Natural killer cell treated with Interleukin-12 subunit alpha and Interleukin-12 subunit beta and Interleukin-15 and Interleukin-18, amount 100 ng/mL, for 72 hours (primary cell): Measurements from ENCODE around the gene ZNF548. TPM values are rescaled to one million over a fixed set of nuclear protein-coding genes. Genes with fewer than 3 reads are reported as not detected.
"Not testable (repeated sequence)": the region's sequence is repeated elsewhere in the genome, so short reads cannot be mapped to it uniquely, and the experiment has no call there.

Source experiments
- ATAC-seq, 2 donors: fragments of 150-1000 bp; cut with Tn5 transposase in 1 of 2; sonication (Bioruptor Pico), chemical (Tn5 transposase) in 1 of 2; 2 replicates each; pipeline ENCODE4 v1.10.0; 2021
- DNase-seq: peaks from one replicate; pipeline ENCODE4 v3.0.0; 2022; ENCODE audit warnings: low spot score
- H3K27ac Mint-ChIP-seq, 2 donors: 1 replicate in 1 of 2; 2 replicates in 1 of 2; pipeline ENCODE4 v1.8.0; 2022; ENCODE audit warnings: mixed read lengths in 2 of 2, mild to moderate bottlenecking in 1 of 2, moderate library complexity in 1 of 2
- H3K27me3 Mint-ChIP-seq, 2 donors: 1 replicate in 1 of 2; 2 replicates in 1 of 2; pipeline ENCODE4 v1.8.0; 2022; ENCODE audit warnings: mixed read lengths in 2 of 2
- H3K36me3 Mint-ChIP-seq: one replicate; pipeline ENCODE4 v1.8.0; 2022; ENCODE audit warnings: mixed read lengths
- H3K4me1 Mint-ChIP-seq, 2 donors: 1 replicate in 1 of 2; 2 replicates in 1 of 2; pipeline ENCODE4 v1.8.0; 2022; ENCODE audit warnings: low read depth in 2 of 2, mixed read lengths in 2 of 2, mild to moderate bottlenecking in 1 of 2
- H3K4me3 Mint-ChIP-seq: one replicate; pipeline ENCODE4 v1.8.0; 2022; ENCODE audit warnings: mixed read lengths
- H3K9me3 Mint-ChIP-seq: 2 replicates; pipeline ENCODE4 v1.8.0; 2022; ENCODE audit warnings: mixed read lengths
- total RNA-seq, 2 donors: library from RNA; stranded (reverse); gene quantifications; one replicate each; pipeline ENCODE4 v1.2.3, GENCODE V29; 2022

ZNF548 gene
- total RNA-seq, 2 donors from 2014 or later, result 18.9 to 22.0 TPM

DNA sequence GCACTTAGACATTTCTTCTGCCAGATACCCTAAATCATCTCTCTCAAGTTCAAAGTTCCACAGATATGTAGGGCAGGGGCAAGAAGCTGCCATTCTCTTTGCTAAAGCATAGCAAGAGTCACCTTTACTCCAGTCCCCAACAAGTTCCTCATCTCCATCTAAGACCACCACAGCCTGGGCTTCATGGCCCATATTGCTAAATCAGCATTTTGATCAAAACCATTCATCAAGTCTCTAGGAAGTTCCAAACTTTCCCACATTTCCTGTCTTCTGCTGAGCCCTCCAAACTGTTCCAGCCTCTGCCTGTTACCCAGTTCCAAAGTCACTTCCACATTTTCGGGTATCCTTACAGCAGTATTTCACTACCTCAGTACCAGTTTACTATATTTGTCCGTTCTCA, 15.0 kb upstream of the ZNF548 start:
- ATAC-seq, H3K4me1 Mint-ChIP-seq, DNase-seq, H3K27ac Mint-ChIP-seq, H3K27me3 Mint-ChIP-seq, H3K4me3 Mint-ChIP-seq: not testable (repeated sequence)
- Mint-ChIP-seq H3K9me3 (peaks cover 27% of the 10 kb centered on the region), H3K36me3 (peaks cover 79% of the 10 kb centered on the region)

DNA sequence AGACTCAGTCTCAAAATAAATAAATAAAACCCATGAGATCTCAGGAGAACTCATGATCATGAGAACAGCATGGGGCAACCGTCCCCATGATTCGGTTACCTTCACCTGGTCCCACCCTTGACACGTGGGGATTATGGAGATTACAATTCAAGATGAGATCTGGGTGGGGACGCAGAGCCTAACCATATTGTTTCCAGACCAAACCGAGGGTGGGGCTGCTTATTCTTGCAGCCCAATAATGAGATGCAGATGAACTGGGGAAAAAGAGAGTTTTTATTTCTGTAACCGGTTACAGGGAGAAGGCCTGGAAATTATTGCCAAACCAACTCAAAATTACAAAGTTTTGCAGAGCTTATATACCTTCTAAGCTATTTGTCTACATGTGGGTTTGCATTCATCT, 13.5 kb upstream of the ZNF548 start:
- peaks cover 0 to 2% of the 10 kb centered on the region in 2 donors for H3K4me1 Mint-ChIP-seq
- no peaks in the 10 kb centered on the region for H3K27me3 Mint-ChIP-seq
- peaks cover 32% of the 10 kb centered on the region for H3K9me3 Mint-ChIP-seq
- H3K4me3 Mint-ChIP-seq, result no peak overlapping the region
- H3K36me3 Mint-ChIP-seq, result peaks cover 80% of the 10 kb centered on the region
- no peak overlapping the region for H3K27ac Mint-ChIP-seq
- ATAC-seq (no peak), DNase-seq (no peak)

DNA sequence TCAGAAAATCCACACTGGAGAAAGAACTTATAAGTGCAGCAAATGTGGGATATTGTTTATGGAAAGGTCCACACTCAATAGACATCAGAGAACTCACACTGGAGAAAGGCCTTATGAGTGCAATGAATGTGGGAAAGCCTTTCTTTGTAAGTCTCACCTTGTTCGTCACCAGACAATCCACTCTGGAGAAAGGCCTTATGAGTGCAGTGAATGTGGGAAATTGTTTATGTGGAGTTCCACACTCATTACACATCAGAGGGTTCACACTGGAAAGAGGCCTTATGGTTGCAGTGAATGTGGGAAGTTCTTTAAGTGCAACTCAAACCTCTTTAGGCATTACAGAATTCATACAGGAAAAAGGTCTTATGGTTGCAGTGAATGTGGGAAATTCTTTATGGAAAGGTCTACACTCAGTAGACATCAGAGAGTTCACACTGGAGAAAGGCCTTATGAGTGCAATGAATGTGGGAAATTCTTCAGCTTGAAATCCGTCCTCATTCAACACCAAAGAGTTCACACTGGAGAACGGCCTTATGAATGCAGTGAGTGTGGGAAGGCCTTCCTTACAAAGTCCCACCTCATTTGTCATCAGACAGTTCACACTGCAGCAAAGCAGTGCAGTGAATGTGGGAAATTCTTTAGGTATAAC, 12.0 kb upstream of the ZNF548 start:
- H3K9me3 Mint-ChIP-seq, result peaks cover 30% of the 10 kb centered on the region
- H3K4me1 Mint-ChIP-seq, result peaks cover 0 to 2% of the 10 kb centered on the region in 2 donors
- H3K36me3 Mint-ChIP-seq, result peaks cover 66% of the 10 kb centered on the region

DNA sequence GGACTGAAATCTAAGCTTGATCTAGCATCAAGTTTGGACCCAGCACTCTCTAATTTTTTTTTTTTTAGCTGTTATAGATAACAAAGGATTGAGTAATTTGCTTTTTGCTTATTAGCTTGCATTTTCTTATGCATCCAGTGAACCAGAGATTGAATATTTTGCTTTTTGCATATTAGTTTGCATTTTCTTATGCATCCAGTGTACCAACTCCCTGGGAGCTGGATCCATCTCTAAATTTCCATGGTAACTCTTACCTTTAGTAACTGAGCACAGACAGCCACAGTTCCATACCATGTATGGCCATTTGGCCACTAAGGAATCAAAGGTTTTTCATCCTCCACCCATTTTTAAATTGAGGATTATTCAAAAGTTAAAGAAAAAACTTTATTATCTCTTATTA, 8.7 kb upstream of the ZNF548 start:
- Mint-ChIP-seq H3K4me3 (no peak overlapping the region), H3K27me3 (peaks cover 0 to 6% of the 10 kb centered on the region in 2 donors), H3K4me1 (peaks cover 0 to 2% of the 10 kb centered on the region in 2 donors), H3K27ac (no peak overlapping the region), H3K36me3 (peaks cover 40% of the 10 kb centered on the region), H3K9me3 (peaks cover 25% of the 10 kb centered on the region)
- DNase-seq (no peak), ATAC-seq (no peak)

More for the DNA sequence above, 12.0 kb upstream of the ZNF548 start:
- DNase-seq, result no peak
- Mint-ChIP-seq H3K4me3 (no peak overlapping the region), H3K27ac (no peak overlapping the region), H3K27me3 (no peaks in the 10 kb centered on the region)
- no peak for ATAC-seq

DNA sequence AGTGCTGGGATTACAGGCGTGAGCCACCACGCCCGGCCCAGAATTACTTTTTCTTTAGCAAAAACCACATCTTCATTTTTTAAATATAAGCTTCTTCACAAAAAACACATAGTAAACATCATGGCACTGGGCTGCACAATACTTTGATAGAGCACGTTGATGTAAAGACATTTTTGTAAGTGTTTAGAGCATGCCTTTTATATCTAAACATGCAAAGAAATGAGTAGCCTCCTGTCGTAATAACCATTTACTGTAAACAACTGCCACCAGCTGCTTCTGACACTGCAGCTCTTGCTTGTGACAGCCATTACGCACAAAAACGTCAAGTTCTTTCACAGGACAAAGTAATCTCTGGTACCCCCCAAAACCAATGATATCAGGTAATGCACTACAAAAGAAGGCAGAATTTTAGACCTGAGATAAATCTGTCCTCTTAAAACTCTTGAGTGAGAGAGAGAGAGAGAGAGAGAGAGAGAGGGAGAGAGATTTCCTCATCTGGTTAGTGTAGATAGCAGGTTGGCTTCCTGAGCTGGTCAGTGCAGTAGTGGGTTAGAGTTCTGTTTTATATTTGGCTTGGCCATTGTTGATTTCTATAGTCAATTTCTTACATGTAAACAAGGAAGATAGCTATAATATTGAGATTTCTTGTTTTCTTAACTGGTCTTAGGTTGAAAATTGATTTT, 6.7 kb upstream of the ZNF548 start:
- Mint-ChIP-seq H3K27ac (no peak overlapping the region), H3K9me3 (peaks cover 17% of the 10 kb centered on the region), H3K4me1 (peaks cover 0 to 2% of the 10 kb centered on the region in 2 donors), H3K4me3 (no peak overlapping the region), H3K27me3 (peaks cover 0 to 6% of the 10 kb centered on the region in 2 donors), H3K36me3 (peaks cover 21% of the 10 kb centered on the region)
- DNase-seq, result no peak
- ATAC-seq, result no peak

DNA sequence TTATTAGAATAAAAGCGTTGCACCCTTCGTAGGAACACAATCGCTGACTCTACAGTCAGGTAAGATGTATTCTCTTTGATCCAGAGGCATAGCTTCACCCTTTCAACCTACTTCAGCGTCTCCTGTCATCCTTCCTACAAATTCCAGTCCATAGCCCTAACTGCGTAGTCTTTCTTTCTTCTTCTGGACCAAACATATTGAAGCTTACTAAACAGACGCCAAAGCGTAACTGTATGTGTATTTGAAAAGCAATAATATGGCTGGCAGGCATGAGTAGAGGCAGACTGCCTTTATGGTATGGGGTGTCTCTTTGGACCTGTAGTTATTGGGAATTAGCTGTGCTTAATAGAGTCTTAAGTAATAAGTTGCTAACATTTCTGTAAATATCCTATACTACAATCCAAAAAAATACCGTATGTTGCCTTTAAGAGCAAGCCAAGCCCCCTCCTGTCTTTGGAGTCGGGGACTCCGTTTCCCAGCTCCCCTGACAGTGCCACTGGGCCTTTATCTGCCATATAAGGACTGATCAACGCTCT, 392 bp upstream of the ZNF548 start:
- peak overlapping the region; percentile 89 to 93 for H3K27ac Mint-ChIP-seq
- DNase-seq, result no peak
- no peaks in the 10 kb centered on the region for H3K27me3 Mint-ChIP-seq
- ATAC-seq, result no peak
- H3K4me1 Mint-ChIP-seq, result peaks cover 28 to 30% of the 10 kb centered on the region in 2 donors
- peaks cover 5% of the 10 kb centered on the region for H3K9me3 Mint-ChIP-seq
- H3K36me3 Mint-ChIP-seq, result peaks cover 17% of the 10 kb centered on the region
- peak overlapping the region; percentile 89 for H3K4me3 Mint-ChIP-seq

DNA sequence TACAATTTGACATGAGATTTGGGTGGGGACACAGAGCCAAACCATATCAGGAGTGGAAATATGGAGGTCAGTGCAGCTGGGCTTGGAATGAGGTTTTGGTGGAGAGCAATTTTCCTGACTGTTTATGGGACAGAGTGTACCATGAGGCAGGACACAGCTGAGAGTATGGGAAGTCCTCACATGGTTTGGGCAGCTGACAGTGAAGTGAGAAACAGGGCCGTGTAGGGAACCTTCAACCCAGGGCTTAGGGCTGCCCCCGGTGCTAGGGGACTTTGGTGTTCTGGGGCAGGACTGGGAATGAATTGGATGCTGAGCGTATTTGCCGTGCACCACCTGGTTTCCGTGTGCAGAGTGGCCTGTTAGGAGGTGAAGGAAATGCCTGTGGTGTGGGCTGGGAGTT, 6.1 kb downstream of the ZNF548 start:
- peaks cover 16 to 31% of the 10 kb centered on the region in 2 donors for H3K4me1 Mint-ChIP-seq
- H3K36me3 Mint-ChIP-seq, result peaks cover 55% of the 10 kb centered on the region
- H3K27ac Mint-ChIP-seq, result no peak overlapping the region
- H3K27me3 Mint-ChIP-seq, result no peaks in the 10 kb centered on the region
- H3K9me3 Mint-ChIP-seq, result peaks cover 6% of the 10 kb centered on the region
- no peak for ATAC-seq
- DNase-seq, result no peak
- no peak overlapping the region for H3K4me3 Mint-ChIP-seq

DNA sequence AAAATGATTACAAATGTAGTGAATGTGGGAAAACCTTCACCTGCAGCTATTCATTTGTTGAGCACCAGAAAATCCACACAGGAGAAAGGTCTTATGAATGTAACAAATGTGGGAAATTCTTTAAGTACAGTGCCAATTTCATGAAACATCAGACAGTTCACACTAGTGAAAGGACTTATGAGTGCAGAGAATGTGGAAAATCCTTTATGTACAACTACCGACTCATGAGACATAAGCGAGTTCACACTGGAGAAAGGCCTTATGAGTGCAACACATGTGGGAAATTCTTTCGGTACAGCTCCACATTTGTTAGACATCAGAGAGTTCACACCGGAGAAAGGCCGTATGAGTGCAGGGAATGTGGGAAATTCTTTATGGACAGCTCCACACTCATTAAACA, 9.2 kb downstream of the ZNF548 start:
- Mint-ChIP-seq H3K9me3 (peaks cover 5% of the 10 kb centered on the region), H3K27me3 (no peaks in the 10 kb centered on the region), H3K4me1 (peaks cover 9 to 20% of the 10 kb centered on the region in 2 donors), H3K4me3 (no peak overlapping the region), H3K36me3 (peaks cover 58% of the 10 kb centered on the region), H3K27ac (no peak overlapping the region)
- no peak for DNase-seq
- ATAC-seq, result no peak

DNA sequence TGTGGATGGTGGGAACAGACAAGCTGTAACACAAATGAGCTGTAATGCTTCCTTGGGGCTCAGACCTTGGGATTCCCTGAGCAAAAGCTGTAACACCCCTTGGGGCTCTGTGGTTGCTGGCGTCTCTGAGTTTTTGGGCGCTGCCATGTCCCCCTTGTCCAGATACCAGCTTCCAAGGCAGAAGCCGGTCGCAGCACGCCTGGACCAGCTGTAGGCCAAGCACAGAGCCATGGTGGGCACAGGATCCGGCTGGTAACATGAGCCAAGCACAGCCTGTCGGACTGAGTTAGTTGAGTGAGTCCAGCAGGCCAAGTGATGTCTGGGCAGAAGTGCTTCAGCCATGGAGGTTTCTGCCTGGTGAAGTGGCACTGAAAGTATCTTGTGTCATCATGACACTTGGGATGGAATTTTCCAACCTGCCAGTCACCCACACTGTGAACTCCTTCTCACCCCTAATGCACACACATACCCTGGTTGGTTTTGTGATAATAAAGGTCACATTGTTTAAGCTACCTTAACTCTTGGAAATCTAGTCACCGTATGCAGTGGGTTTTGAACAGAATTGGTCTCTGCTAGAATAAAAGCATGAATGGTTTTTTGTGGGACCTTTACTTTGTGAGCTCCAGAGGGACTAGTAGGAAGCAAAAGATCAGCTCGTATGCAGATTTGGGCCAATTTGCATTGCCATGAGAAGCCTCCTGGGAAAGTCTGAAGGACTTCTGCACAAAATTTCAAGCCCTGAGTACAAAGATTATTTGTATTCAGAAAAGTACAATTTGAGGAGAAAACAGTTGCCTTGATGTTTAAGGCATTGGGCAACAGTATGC, 14.3 kb downstream of the ZNF548 start:
- Mint-ChIP-seq H3K27me3 (no peaks in the 10 kb centered on the region), H3K27ac (no peak overlapping the region), H3K36me3 (peaks cover 12% of the 10 kb centered on the region), H3K9me3 (peaks cover 5% of the 10 kb centered on the region), H3K4me1 (peaks cover 7% of the 10 kb centered on the region in 2 donors), H3K4me3 (no peak overlapping the region)
- ATAC-seq (no peak), DNase-seq (no peak)

DNA sequence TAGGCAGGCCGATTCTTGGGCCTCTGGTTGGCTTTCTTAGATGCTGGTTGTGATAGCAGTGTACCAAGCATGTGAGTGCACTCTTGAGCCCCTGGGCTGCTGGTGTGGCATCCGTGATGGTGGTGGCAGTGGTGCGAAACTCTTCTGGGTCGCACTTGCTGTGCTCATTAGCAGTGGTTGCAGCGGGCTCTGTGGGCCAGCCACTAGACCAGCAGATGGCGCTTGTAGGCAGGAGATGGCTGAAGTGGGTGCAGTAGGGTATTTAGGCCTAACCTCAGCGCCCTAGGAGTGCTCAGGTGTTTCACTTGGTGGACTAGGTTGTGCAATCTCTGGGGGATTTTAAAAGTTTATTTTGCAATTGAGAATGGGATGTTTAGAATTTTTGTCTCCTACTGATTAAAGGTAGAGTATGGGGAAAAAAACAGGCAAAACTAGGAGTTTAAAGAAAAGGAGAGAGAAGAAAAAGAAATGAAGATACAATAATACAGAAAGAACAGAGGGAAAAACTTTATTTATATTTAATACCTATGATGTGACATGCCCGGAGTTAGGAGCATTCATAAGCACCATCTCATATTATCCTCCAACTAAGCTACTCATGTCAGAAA, 17.0 kb downstream of the ZNF548 start:
- Mint-ChIP-seq H3K27me3 (no peaks in the 10 kb centered on the region), H3K36me3 (no peaks in the 10 kb centered on the region), H3K27ac (no peak overlapping the region), H3K4me1 (peaks cover 16 to 19% of the 10 kb centered on the region in 2 donors), H3K4me3 (no peak overlapping the region), H3K9me3 (no peaks in the 10 kb centered on the region)
- ATAC-seq (peak in 1 of 2 donors; percentile 37), DNase-seq (peak; percentile 65)

DNA sequence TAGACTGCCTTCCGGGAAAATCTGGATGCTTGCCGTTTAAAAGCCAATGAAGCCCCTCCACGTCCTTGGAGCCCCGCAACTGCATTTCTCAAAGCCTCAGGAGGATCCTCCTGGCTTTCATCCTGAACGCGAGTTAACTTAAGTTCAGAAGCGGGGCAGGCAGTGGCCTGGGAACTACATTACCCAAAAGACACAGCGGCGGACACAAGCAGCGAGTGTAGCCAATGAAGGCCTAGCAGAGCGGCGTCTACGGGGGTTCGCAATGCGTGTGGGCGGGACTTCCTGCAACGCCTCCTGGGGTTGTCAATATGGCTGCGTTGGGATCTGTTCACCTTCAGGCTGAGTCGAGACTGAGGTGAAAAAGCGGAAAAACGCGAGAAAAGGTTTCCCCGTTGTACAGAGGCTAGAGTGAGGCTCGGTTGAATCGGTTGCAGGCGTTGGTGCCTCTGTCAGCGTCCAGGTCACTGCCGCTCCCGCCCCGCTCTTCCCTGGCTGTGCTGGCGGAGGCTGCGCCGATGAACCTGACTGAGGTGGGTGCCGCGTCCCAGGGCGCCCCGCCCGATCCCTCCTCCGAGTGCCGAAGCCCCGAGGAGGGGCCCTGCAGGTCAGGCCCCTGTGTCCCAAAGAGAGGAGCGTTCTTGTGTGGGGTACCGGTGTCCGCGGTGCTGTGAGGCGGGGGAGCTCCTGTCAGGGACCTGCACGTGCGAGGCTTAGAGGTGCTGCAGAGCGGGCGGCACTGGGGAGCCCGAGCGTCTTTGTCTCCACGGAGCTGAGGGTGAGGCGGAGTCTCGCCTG, 21.4 kb downstream of the ZNF548 start, which contains the start of gene ZNF17:
Gene ZNF17, plus strand, starts transcription at position 285 of the 795 bp plus-strand sequence. CDS start 2,455 bp downstream, outside the sequence.
- Mint-ChIP-seq H3K27me3 (no peaks in the 10 kb centered on the region), H3K4me3 (peak within 1 kb of the TSS; percentile 91), H3K9me3 (peaks cover 8% of the 10 kb centered on the region), H3K4me1 (peaks cover 34 to 35% of the 10 kb centered on the region in 2 donors), H3K36me3 (peaks cover 18% of the 10 kb centered on the region), H3K27ac (peak within 1 kb of the TSS; percentile 51 to 84)
- ATAC-seq (peak; percentile 100), DNase-seq (peak; percentile 94)

DNA sequence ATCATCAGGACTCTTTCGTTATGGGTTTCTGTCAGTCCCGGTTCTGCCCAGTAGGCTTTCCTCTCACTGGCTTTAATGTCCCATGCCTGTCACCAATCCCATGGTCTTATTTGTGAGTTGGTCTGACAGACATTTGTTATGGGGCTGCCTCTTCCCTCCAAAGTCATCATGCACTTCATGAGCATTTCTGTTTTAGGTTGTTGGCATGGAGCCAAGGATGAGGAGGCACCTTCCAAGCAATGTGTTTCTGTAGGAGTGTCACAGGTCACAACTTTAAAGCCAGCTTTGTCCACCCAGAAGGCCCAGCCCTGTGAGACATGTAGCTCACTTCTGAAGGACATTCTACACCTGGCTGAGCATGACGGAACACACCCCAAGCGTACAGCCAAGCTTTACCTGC, 29.8 kb downstream of the ZNF548 start:
- H3K9me3 Mint-ChIP-seq, result peaks cover 27% of the 10 kb centered on the region
- H3K36me3 Mint-ChIP-seq, result peaks cover 66% of the 10 kb centered on the region
- H3K4me1 Mint-ChIP-seq, result peaks cover 12 to 14% of the 10 kb centered on the region in 2 donors
- H3K4me3 Mint-ChIP-seq, result no peak overlapping the region
- ATAC-seq (no peak), DNase-seq (no peak)
- H3K27me3 Mint-ChIP-seq, result no peaks in the 10 kb centered on the region
- H3K27ac Mint-ChIP-seq, result no peak overlapping the region
